ENCODE data around the gene CACNA2D1.

CACNA2D1 gene

DNA sequence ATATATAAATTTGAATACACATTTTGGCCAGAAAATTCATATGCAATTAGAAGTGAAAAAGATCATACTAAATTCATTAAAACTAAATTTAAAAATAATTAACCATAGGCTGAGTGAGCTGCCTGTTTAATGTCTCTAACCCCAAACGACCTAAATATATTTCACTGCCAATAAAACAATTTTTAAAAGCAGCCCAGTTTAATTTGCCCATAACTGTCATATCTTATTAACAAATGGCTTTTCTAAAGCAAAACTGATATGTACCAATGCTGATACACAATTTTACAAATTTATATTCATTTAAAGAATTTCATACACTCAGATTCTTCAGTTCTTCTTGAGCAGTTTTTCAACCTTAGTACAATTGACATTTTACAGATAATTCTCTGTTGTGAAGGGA, 99.9 kb downstream of the CACNA2D1 start:
- no peak for DNase-seq (ENCODE audit: low read depth in 2 of 2)

DNA sequence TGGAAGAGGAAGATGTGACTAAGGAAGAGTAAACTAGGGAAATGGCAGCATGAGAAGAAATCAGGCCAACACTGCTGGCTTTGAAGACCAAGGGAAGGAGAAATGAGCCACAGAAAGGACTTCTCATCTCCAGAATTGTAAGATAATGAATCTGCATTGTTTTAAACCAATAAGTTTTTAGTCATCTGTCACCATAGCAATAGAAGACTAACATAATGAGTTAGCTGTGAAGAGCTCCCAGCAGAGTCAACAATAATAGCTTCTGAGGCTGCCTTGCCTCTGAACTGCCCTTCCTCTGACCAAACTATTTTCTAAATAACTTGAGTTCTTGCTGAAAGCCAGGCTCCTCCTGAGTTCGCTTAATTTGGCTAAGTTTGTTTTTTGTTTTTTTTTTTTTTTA, 103.6 kb downstream of the CACNA2D1 start:
- no peak for DNase-seq (ENCODE audit: low read depth in 2 of 2)

DNA sequence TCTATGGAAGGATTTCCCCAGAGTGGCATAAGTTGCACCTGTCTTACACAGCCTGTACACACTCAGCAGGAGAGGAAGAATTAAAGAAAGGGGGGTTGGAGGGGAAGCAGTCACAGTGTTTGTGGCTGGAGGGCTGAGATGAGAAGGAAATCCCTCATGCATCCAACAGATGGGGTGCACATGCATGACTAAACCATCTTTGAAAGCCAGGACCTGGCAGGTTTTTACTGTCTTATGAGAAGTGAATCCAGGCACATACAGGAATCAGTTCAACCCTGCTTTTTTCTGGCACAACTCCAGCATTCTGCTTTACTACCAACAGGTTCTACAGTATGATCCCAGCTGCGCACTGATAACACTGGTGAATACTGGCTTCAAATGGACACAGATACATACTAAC, 107.7 kb downstream of the CACNA2D1 start:
- no peak for DNase-seq (ENCODE audit: low read depth in 2 of 2)

DNA sequence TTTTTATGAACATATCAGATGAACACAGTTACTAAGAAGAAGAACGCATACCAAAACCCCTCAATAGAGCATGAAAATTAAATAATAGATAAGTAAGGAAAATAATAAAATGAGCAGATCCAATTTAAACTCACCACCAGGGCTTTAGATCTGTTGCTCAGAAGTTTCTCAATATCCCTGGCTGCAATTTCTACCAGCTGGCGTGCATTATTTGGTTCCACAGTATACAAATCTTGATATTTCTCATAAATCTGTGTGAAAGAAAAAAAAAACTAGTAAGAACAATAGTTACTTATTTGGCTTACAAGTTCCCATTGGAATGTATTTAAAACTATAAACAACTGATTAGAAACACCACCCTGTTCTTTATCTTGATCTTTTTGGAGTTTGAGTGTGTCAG, 108.6 kb downstream of the CACNA2D1 start:
- DNase-seq (ENCODE audit: low read depth in 2 of 2) = no peak

GRCh38 chr7:82331234-82331633, 112.3 kb downstream of the CACNA2D1 start:
- DNase-seq (ENCODE audit: low read depth in 2 of 2) = no peak

DNA sequence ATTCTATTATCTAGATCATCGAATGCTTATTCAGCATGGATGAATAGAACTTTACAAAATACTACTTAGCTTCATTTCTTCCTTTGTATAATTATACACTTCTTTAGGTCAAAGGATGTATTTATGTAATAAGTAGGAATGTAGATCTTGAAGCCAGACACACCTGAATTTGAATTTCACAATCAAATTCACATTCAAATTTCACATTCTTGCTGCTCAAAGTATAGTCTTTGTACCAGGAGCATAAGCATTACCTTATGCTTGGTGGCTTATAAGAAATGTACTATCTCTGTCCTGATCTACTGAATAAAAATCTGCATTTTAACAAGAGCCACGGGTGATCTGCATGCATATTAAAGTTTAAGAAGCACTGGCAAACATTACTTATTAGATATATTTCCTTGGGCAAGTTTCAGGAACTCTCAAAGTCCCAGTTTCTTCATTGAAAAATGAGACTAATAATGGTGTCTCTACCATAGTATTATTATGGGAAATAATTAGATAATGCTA, 112.8 kb downstream of the CACNA2D1 start:
- DNase-seq (ENCODE audit: low read depth in 2 of 2) = no peak

DNA sequence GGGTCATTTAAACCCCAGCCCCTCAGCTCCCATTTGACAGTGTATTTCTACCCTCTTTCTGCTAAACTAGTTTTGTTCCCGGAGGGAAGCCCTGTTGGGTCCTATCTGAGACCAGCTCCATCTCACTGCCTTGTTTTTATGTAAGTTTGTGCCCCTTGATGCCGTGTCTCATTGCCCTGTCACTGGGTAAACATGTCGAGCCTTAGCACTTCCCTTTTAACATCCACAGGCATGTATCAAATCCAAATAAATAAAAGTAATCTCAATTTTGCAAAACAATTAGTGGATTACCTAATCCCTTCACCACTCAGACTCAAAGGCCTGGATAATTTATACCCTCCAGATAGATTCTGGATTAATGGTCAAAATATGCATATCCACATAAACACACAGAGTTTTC, 115.7 kb downstream of the CACNA2D1 start:
- DNase-seq (ENCODE audit: low read depth in 2 of 2) = no peak

DNA sequence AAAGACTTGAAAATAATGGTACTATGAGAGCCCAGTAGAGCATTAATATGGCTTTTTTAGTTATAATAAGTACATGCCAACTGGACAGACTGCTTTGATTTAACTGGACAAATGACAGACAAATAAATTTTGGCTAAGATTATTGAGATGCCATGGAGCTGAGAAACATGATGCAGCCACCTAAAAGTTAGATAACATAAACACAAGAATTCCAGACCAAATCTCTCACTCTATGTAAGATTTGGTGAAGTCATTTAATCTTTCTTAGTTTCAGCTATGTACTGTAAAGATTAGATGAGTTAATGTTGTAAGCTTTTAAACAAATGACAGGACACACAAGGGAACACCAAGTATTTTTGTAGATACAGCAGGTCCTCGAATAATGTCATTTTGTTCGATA, 118.2 kb downstream of the CACNA2D1 start:
- DNase-seq (ENCODE audit: low read depth in 2 of 2) = no peak

DNA sequence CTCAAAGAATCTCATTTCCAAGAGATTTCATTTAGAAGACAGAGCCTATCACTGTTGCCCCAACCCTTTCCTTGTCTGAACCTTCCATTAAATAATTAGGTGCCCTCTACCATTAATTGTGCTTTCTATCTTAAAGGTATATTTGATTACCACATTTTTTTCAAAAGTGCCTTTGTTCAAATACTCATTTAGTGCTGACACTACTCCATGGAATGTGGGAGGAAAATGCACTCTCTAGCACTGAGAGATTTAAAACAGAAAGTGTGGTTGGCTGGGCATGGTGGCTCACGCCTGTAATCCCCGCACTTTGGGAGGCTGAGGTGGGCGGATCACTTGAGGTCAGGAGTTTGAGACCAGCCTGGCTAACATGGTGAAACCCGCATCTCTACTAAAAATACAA, 119.8 kb downstream of the CACNA2D1 start:
- no peak for DNase-seq (ENCODE audit: low read depth in 2 of 2)

DNA sequence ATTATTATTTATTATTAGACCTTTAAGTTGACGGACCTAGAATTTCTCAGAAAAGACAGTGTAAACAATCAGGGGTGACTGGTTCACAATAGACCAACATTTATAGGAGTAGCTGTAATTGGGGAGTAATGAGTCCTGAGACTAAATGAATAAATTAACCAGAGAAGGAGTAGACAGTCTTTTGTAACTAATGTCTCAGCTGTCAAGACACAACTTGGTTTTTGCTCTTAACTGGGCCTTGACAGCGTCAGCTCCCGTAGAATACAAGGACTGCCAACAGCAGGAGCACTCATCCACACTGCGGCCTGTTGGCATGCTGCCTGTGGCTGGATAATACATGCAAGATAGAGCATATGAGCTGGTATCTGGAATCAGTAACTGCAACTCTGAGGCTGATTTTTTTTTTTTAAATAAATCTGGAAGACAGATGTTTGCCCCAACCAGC, 123.9 kb downstream of the CACNA2D1 start:
- no peak for DNase-seq (ENCODE audit: low read depth in 2 of 2)

GRCh38 chr7:82318786-82319185, 124.8 kb downstream of the CACNA2D1 start:
- DNase-seq (ENCODE audit: low read depth in 2 of 2) = no peak

DNA sequence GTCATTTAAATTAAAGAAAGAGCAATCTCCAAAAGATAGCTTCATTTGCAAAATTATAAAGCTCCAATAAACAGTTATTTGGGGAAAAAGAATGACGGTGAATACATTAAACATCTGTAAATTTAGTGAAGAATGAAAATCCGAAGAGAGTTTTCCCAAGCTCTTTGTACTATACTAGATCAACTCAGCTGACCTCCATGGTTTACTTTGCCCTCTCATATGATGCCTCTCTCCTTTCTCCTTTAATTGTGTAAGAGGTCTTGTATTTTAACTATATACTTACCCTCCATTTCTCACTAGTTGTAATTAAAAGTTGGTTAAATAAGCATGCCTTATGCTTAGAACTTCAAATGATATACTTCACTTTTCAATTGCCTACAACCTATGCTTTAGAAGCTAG, 125.8 kb downstream of the CACNA2D1 start:
- DNase-seq (ENCODE audit: low read depth in 2 of 2) = no peak

- DNase-seq (ENCODE audit: low read depth in 2 of 2) = no peak
Observed at GRCh38 chr7:82317257-82317721, 126.3 kb downstream of the CACNA2D1 start.

DNA sequence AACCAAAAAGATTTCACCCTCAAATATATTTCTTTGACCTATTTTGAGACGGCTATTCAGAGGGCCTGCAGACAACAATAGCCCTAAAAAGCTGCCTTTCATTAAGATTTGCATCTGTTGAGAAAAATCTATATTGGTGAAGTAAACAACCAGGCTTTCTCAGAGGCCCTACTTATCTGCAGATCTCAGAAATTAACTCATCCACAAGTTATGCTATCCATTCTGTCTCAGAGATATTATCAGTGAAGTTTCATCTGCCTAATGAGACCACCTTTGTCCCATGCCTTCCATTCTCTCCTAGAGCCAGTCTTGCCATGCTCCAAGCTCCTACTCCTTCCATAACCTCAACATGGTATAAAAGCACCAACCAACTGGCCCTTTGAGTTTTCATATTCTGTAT, 130.3 kb downstream of the CACNA2D1 start:
- DNase-seq (ENCODE audit: low read depth in 2 of 2) = no peak

DNA sequence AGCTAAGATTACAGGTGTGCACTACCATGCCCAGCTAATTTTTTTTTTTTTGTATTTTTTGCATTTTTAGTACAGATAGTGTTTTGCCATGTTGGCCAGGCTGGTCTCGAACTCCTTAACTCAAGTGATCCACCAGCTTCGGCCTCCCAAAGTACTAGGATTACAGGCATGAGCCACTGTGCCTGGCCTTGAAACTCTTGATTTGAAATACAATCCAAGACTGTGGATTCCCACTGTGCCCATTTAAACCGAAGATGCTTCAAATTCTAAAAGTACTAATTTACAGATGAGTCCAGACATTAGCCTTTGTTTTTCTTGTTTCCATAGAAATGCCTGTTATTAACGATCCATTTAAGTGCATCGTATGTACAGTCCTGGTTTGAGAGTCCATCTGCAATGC, 130.9 kb downstream of the CACNA2D1 start:
- no peak for DNase-seq (ENCODE audit: low read depth in 2 of 2)

DNA sequence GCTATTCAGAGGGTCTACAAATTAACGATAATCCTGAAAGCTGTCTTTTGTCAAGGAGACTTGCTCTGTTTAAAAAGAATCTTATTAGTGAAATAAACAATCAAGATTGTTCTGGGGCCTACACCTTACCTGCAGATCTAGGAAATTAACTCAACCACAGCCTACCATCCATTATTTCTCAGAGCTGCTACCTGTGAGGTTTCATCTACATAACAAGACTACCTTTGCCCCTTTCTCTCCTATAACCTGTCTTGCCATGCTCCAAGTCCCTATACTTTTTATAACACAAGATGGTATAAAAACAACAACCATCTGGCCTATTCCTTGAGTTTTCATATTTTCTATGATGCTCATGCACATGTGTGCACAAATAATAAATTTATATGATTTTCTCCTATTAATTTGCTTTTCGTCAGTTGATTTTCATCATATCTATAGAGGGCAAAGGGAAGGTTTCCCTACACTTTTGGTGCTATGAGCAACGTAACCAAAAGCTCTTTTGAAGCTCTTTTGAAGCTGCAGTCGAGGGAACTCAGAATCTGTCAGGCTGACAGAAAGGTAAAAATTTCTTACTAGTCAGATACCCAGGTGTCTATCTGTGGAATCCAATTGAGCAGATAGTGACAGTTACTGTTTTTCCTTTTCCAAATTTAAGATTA, 138.1 kb downstream of the CACNA2D1 start:
- no peak for DNase-seq (ENCODE audit: low read depth in 2 of 2)

DNA sequence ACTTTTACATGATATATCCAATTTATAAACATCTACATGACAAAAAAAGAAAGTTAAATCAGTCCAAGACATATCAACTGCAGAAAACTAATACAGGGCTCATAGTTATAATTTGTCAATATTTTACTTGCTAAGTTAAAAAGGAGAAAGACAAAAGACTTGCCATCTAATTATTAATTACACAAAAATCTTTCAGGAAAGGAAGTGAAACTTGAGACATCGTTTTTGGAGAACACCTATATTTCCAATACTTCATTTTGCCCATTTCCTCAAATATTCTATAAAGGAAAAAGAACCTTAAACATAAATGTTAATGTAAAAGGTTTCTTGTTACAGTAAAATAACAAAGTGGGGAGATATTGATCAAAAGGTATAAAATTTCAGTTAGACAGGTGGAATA, 148.7 kb downstream of the CACNA2D1 start:
- DNase-seq (ENCODE audit: low read depth in 2 of 2) = no peak

- no peak for DNase-seq (ENCODE audit: low read depth in 2 of 2)
Observed at GRCh38 chr7:82294382-82294784, 149.2 kb downstream of the CACNA2D1 start.

DNA sequence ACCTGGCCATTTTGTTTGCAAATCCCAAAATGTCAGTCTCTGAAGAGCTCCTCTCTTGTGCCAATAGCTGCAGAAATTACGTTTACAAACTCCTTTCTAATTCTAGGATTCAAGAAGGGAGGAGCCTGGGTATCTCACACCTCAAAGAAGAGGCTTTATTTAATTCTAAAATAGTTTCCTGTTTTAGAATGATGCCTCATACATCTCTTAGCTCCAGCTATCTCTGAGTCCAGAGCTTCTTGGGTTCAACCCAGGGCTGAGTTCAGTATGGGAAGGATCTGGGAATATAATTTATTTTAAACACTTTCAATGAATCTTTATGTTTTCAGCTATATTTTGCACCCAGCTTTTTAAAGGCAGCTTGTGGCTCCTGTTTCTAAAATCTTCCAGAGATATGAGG, 150.1 kb downstream of the CACNA2D1 start:
- DNase-seq (ENCODE audit: low read depth in 2 of 2) = no peak

GRCh38 chr7:82291931-82292330, 151.6 kb downstream of the CACNA2D1 start:
- DNase-seq (ENCODE audit: low read depth in 2 of 2) = no peak

DNA sequence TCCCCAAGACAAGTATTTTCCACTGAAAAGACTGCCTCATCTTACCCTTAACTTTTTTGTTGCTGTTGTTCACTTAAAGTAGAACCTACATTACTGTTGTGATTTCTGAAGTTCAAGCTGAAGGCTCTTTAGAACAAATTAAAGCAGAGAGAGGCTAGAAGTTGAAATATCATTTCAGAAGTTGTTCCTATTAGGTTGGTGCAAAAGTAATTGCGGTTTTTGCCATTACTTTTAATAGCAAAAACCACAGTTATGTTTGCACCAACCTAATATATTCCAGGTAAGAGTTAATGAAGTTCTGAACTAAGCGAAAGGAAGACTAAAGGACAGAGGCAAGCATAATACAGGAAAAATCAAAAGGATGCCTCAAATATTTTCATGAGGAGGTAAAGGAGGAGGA, 153.7 kb downstream of the CACNA2D1 start:
- DNase-seq (ENCODE audit: low read depth in 2 of 2) = no peak

DNA sequence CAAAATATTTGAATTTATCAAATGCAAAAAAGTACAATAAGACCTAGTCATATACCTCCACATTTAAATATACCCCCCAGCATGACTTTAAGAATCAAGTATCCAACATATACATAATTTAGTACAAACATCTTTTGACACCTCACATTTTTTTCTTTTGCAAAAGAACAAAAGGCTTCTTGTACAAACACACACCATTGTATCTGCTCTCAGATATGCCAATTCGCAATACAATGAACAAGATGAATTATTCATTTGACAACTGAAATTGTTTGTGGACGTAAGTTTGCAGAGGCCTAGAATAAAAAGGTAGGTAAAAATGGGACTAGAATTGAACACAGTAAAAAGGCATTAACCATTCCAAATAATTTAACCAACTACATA, 154.4 kb downstream of the CACNA2D1 start:
- no peak for DNase-seq (ENCODE audit: low read depth in 2 of 2)

- DNase-seq (ENCODE audit: low read depth in 2 of 2) = no peak
Observed at GRCh38 chr7:82286798-82287140, 156.8 kb downstream of the CACNA2D1 start.
